Natural killer cell (primary cell): Measurements from ENCODE around the gene MYO5A. TPM values are rescaled to one million over a fixed set of nuclear protein-coding genes. Genes with fewer than 3 reads are reported as not detected.

Source experiments
- ATAC-seq, 3 donors: fragments of 150-1000 bp in 2 of 3; fragments of 200-7000 bp in 1 of 3; cut with Tn5 transposase; 1 replicate in 1 of 3; 2 replicates in 2 of 3; pipeline ENCODE4 v1.10.0; 2021; ENCODE audit warnings: mild to moderate bottlenecking in 2 of 3, moderate library complexity in 2 of 3
- DNase-seq, 2 donors: peaks; one replicate each; pipeline versions ENCODE4 v3.0.0 to v3.0.0-alpha.2; 2013 to 2021; ENCODE audit warnings: mixed read lengths in 1 of 2
- H3K27ac ChIP-seq: one replicate; pipeline ENCODE4 v1.5.1; 2013; ENCODE audit warnings: mild to moderate bottlenecking, low read length
- H3K27me3 ChIP-seq: one replicate; pipeline ENCODE4 v1.6.1; 2013; ENCODE audit warnings: low read length; ENCODE audit not compliant: control insufficient read depth, insufficient read depth
- H3K36me3 ChIP-seq: one replicate; pipeline ENCODE4 v1.6.1; 2013; ENCODE audit warnings: low read length; ENCODE audit not compliant: control insufficient read depth, insufficient read depth
- H3K4me1 ChIP-seq: one replicate; pipeline ENCODE4 v1.6.1; 2013; ENCODE audit warnings: low read length; ENCODE audit not compliant: control insufficient read depth, insufficient read depth
- H3K4me3 ChIP-seq: one replicate; pipeline ENCODE4 v1.5.1; 2013; ENCODE audit warnings: low read length
- H3K9me3 ChIP-seq: one replicate; pipeline ENCODE4 v1.6.1; 2013; ENCODE audit warnings: low read length; ENCODE audit not compliant: control insufficient read depth, insufficient read depth
- H3K27ac Mint-ChIP-seq, 2 donors: one replicate each; pipeline ENCODE4 v1.8.0; 2022; ENCODE audit warnings: mild to moderate bottlenecking in 2 of 2, mixed read lengths in 2 of 2, moderate library complexity in 1 of 2
- H3K27me3 Mint-ChIP-seq, 2 donors: one replicate each; pipeline ENCODE4 v1.8.0; 2022; ENCODE audit warnings: low read depth in 2 of 2, mixed read lengths in 2 of 2
- H3K36me3 Mint-ChIP-seq: one replicate; pipeline ENCODE4 v1.8.0; 2022; ENCODE audit warnings: mixed read lengths
- H3K4me1 Mint-ChIP-seq, 2 donors: one replicate each; pipeline ENCODE4 v1.8.0; 2022; ENCODE audit warnings: mixed read lengths in 2 of 2
- H3K4me3 Mint-ChIP-seq: one replicate; pipeline ENCODE4 v1.8.0; 2022; ENCODE audit warnings: mild to moderate bottlenecking, moderate library complexity, mixed read lengths
- H3K9me3 Mint-ChIP-seq, 2 donors: one replicate each; pipeline ENCODE4 v1.8.0; 2022; ENCODE audit warnings: mixed read lengths in 2 of 2
- whole genome bisulfite sequencing: methylation state at CpG from one replicate; pipeline ENCODE4 v1.1.7; 2013; ENCODE audit warnings: missing lambda C conversion rate; ENCODE audit not compliant: insufficient coverage; 5-methylcytosine and 5-hydroxymethylcytosine counted together
- intact Hi-C: fragments of 100-400 bp; cut with micrococcal nuclease; formaldehyde crosslinking; loops from one replicate; pipeline ENCODE4 v1.14.2; 2022
- total RNA-seq, 4 donors: library from RNA; stranded (reverse); fragments of 120-200 nt in 1 of 4; gene quantifications; one replicate each; pipeline versions ENCODE4 v1.2.3 to v1.2.4, GENCODE V29; 2013 to 2022
- TF ChIP-seq, protein P1 (sequence below): fragments of 200-600 bp; IDR thresholded peaks from one replicate; pipeline ENCODE4 v1.8.0; 2022; ENCODE audit warnings: antibody characterized with exemption

Gene MYO5A
- total RNA-seq, 3 donors from 2014 or later (not counting 1 experiment from before 2014, with no cell fraction given) = 42.8 to 51.5 (median 44.4) TPM

GRCh38 chr15:52328680-52329079 lies 200.0 kb downstream of the MYO5A start:
- TF ChIP-seq, protein P1, sequence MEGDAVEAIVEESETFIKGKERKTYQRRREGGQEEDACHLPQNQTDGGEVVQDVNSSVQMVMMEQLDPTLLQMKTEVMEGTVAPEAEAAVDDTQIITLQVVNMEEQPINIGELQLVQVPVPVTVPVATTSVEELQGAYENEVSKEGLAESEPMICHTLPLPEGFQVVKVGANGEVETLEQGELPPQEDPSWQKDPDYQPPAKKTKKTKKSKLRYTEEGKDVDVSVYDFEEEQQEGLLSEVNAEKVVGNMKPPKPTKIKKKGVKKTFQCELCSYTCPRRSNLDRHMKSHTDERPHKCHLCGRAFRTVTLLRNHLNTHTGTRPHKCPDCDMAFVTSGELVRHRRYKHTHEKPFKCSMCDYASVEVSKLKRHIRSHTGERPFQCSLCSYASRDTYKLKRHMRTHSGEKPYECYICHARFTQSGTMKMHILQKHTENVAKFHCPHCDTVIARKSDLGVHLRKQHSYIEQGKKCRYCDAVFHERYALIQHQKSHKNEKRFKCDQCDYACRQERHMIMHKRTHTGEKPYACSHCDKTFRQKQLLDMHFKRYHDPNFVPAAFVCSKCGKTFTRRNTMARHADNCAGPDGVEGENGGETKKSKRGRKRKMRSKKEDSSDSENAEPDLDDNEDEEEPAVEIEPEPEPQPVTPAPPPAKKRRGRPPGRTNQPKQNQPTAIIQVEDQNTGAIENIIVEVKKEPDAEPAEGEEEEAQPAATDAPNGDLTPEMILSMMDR = no peak
- Mint-ChIP-seq H3K4me1 (peaks cover 10 to 13% of the 10 kb centered on the region in 2 donors), H3K36me3 (peaks cover 16% of the 10 kb centered on the region), H3K9me3 (no peaks in the 10 kb centered on the region), H3K4me3 (no peak overlapping the region), H3K27ac (no peak overlapping the region), H3K27me3 (no peaks in the 10 kb centered on the region)
- no peak for DNase-seq
- Histone ChIP-seq H3K4me3 (no peak overlapping the region), H3K36me3 (peaks cover 49% of the 10 kb centered on the region), H3K27ac (no peak overlapping the region), H3K4me1 (peaks cover 6% of the 10 kb centered on the region), H3K27me3 (no peaks in the 10 kb centered on the region), H3K9me3 (no peaks in the 10 kb centered on the region)
- ATAC-seq = no peak
- 100% methylated on average over 2 of the region's 2 CpGs for WGBS
- intact Hi-C loops = no loop called here

- H3K36me3 Mint-ChIP-seq = peaks cover 16% of the 10 kb centered on the region
- H3K36me3 ChIP-seq = peaks cover 60% of the 10 kb centered on the region
These were observed 201.9 kb downstream of the MYO5A start for GRCh38 chr15:52326756-52327155.

GRCh38 chr15:52324109-52324508 lies 204.6 kb downstream of the MYO5A start:
- Mint-ChIP-seq H3K4me3 (no peak overlapping the region), H3K4me1 (no peaks in the 10 kb centered on the region), H3K36me3 (peaks cover 23% of the 10 kb centered on the region), H3K27me3 (no peaks in the 10 kb centered on the region), H3K9me3 (no peaks in the 10 kb centered on the region), H3K27ac (no peak overlapping the region)
- ATAC-seq = no peak
- peaks cover 72% of the 10 kb centered on the region for H3K36me3 ChIP-seq
- intact Hi-C loops = no loop called here
- WGBS = 44% methylated on average over 1 of the region's 1 CpG
- DNase-seq = no peak
- TF ChIP-seq, protein P1 = no peak
- H3K9me3 ChIP-seq = no peaks in the 10 kb centered on the region
- no peaks in the 10 kb centered on the region for H3K4me1 ChIP-seq
- H3K27me3 ChIP-seq = no peaks in the 10 kb centered on the region
- no peak overlapping the region for H3K4me3 ChIP-seq
- no peak overlapping the region for H3K27ac ChIP-seq

More at GRCh38 chr15:52326756-52327155, 201.9 kb downstream of the MYO5A start:
- WGBS = 100% methylated on average over 2 of the region's 2 CpGs
- TF ChIP-seq, protein P1 = no peak
- no peaks in the 10 kb centered on the region for H3K9me3 Mint-ChIP-seq
- no peaks in the 10 kb centered on the region for H3K9me3 ChIP-seq
- no peaks in the 10 kb centered on the region for H3K27me3 ChIP-seq
- no peak for ATAC-seq
- intact Hi-C loops = no loop called here
- H3K27ac Mint-ChIP-seq = no peak overlapping the region
- peaks cover 5% of the 10 kb centered on the region for H3K4me1 ChIP-seq
- H3K27me3 Mint-ChIP-seq = no peaks in the 10 kb centered on the region
- H3K27ac ChIP-seq = no peak overlapping the region
- no peak overlapping the region for H3K4me3 Mint-ChIP-seq
- no peak overlapping the region for H3K4me3 ChIP-seq
- no peak for DNase-seq
- H3K4me1 Mint-ChIP-seq = peaks cover 8% of the 10 kb centered on the region in 2 donors
